Common myeloid progenitor, CD34-positive (primary cell): ENCODE measurements around the gene L3MBTL1.
"Not testable (repeated sequence)": the region's sequence is repeated elsewhere in the genome, so short reads cannot be mapped to it uniquely, and the experiment has no call there.

ENCODE experiments used
- CTCF ChIA-PET: fragments of 350-600 bp; sonication (Branson Sonifier 250); formaldehyde crosslinking; loops from one replicate; lab custom pipeline; 2021; ENCODE audit warnings: antibody characterized with exemption; lab: Charles Lee
- POLR2A ChIA-PET: fragments of 350-600 bp; sonication (Branson Sonifier 250); formaldehyde crosslinking; loops from one replicate; lab custom pipeline; 2021; ENCODE audit warnings: antibody characterized with exemption; lab: Charles Lee
- DNase-seq, 3 donors: peaks; one replicate each; pipeline versions ENCODE4 v3.0.0 to v3.0.0-alpha.2; 2013
- H3K27ac ChIP-seq, 2 experiments: 1 replicate in 1 of 2; 2 replicates in 1 of 2; pipeline ENCODE4 v1.7.0; 2013; ENCODE audit warnings: inconsistent platforms in 2 of 2, low read length in 2 of 2, mild to moderate bottlenecking in 2 of 2, low read depth in 1 of 2, moderate library complexity in 1 of 2; ENCODE audit not compliant: severe bottlenecking in 2 of 2, insufficient read depth in 1 of 2, poor library complexity in 1 of 2
- H3K27me3 ChIP-seq, 5 experiments: replicated peaks in 2 of 5; 1 replicate in 3 of 5; 2 replicates in 2 of 5; pipeline versions ENCODE4 v1.6.1 to v1.7.0; 2013; ENCODE audit warnings: low read length in 4 of 5, mild to moderate bottlenecking in 2 of 5, moderate library complexity in 2 of 5, inconsistent platforms in 1 of 5; ENCODE audit not compliant: insufficient read depth in 5 of 5, control insufficient read depth in 4 of 5
- H3K36me3 ChIP-seq, 4 experiments: 1 replicate in 2 of 4; 2 replicates in 2 of 4; pipeline versions ENCODE4 v1.6.1 to v1.7.0; 2013; ENCODE audit warnings: low read length in 3 of 4, control low read depth in 1 of 4, mild to moderate bottlenecking in 1 of 4; ENCODE audit not compliant: control insufficient read depth in 4 of 4, insufficient read depth in 4 of 4
- H3K4me1 ChIP-seq, 4 experiments: 1 replicate in 3 of 4; 2 replicates in 1 of 4; pipeline versions ENCODE4 v1.6.1 to v1.7.1; 2013; ENCODE audit warnings: low read length in 3 of 4, mild to moderate bottlenecking in 3 of 4, control low read depth in 1 of 4, inconsistent platforms in 1 of 4, moderate library complexity in 1 of 4; ENCODE audit not compliant: control insufficient read depth in 4 of 4, insufficient read depth in 4 of 4; ENCODE audit errors: control extremely low read depth in 1 of 4
- H3K4me3 ChIP-seq, 7 experiments: 1 replicate in 4 of 7; 2 replicates in 3 of 7; pipeline versions ENCODE4 v1.5.1 to v1.7.0; 2013; ENCODE audit warnings: mild to moderate bottlenecking in 7 of 7, low read length in 6 of 7, moderate library complexity in 6 of 7, inconsistent platforms in 2 of 7, low read depth in 2 of 7, control low read depth in 1 of 7; ENCODE audit not compliant: insufficient read depth in 4 of 7, control insufficient read depth in 1 of 7; ENCODE audit errors: extremely low read depth in 1 of 7
- H3K9me3 ChIP-seq, 5 experiments: 1 replicate in 4 of 5; 2 replicates in 1 of 5; pipeline versions ENCODE4 v1.6.1 to v1.7.1; 2013; ENCODE audit warnings: low read length in 4 of 5, mild to moderate bottlenecking in 2 of 5, inconsistent platforms in 1 of 5, low read depth in 1 of 5, moderate library complexity in 1 of 5; ENCODE audit not compliant: control insufficient read depth in 4 of 5, insufficient read depth in 2 of 5; ENCODE audit errors: control extremely low read depth in 1 of 5
- WGBS: methylation state at CpG from one replicate; pipeline ENCODE4 v1.1.5; 2013; ENCODE audit not compliant: insufficient coverage; 5-methylcytosine and 5-hydroxymethylcytosine counted together

Gene L3MBTL1

GRCh38 chr20:43583133-43583864 is 75.8 kb downstream of the L3MBTL1 start:
- Histone ChIP-seq H3K4me3 (no peak overlapping the region), H3K27ac (no peak overlapping the region), H3K36me3 (no peaks in the 10 kb centered on the region), H3K4me1 (peaks cover 0 to 8% (median 0%) of the 10 kb centered on the region in 4 experiments), H3K27me3 (no peaks in the 10 kb centered on the region), H3K9me3 (no peaks in the 10 kb centered on the region)
- DNase-seq, result no peak
- ChIA-PET CTCF (no interaction called here), POLR2A (no interaction called here)
- 94% methylated on average over 6 of the region's 7 CpGs for WGBS

DNA sequence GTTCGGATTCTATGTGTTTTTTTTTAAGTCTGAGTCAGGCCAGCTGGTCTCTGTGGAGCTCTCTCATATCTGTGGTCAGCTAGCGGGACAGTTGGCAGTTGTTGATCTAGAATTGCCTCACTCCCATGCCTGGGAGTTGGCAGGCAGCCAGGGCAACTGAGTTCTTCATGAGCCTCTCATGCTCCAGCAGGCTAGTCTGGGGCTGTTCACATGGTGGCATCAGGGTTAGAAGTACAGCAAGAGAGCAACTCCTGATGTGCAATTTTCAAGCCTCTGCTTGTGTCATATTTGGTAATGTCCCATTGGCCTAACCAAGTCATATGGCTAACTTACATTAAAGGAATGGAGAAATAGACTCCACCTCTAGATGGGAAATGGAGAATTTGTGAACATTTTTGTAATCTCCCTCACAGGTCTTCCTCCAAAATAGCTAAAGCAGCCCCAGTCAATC is 76.5 kb downstream of the L3MBTL1 start:
- peak in 2 of 3 donors; percentile 59 to 71 for DNase-seq
- CTCF ChIA-PET, result no interaction called here
- POLR2A ChIA-PET, result no interaction called here
- no peaks in the 10 kb centered on the region for H3K27me3 ChIP-seq
- H3K9me3 ChIP-seq, result no peaks in the 10 kb centered on the region
- peaks cover 0 to 8% (median 0%) of the 10 kb centered on the region in 4 experiments for H3K4me1 ChIP-seq
- no peaks in the 10 kb centered on the region for H3K36me3 ChIP-seq
- WGBS, result 80% methylated on average over 2 of the region's 2 CpGs
- H3K4me3 ChIP-seq, result no peak overlapping the region
- no peak overlapping the region for H3K27ac ChIP-seq

- H3K27ac ChIP-seq, result no peak overlapping the region
- H3K4me1 ChIP-seq, result peaks cover 0 to 9% (median 0%) of the 10 kb centered on the region in 4 experiments
- no peaks in the 10 kb centered on the region for H3K36me3 ChIP-seq
- no peak overlapping the region for H3K4me3 ChIP-seq
- DNase-seq, result no peak
- no peaks in the 10 kb centered on the region for H3K27me3 ChIP-seq
- CTCF ChIA-PET, result interaction anchor here (1.0 to 1.9 kb wide), 3 partner anchors 10 to 47 kb away, joined by 3 to 5 read pairs (median 3); no protein-coding TSS in a partner anchor
- WGBS, result 93% methylated on average over 5 of the region's 7 CpGs
- H3K9me3 ChIP-seq, result no peaks in the 10 kb centered on the region
- POLR2A ChIA-PET, result no interaction called here
Observed at GRCh38 chr20:43584448-43585136, 77.1 kb downstream of the L3MBTL1 start.

DNA sequence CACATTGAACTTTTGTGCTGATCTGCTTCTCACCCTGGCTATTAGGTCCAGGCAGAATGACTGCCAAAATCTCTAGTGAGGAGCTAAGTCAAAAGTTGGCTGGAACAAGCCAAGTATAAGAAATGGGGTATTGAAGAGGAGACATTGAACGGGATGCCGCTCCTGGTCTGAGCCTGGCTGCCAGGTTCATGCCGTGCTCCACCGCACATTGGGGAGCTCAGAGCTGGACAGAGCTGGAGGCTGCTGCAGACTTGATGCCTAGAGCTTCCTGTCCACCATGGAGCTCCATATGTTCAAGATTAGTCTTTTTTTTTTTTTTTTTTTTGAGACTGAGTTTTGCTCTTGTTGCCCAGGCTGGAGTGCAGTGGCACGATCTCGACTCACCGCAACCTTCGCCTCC is 79.1 kb downstream of the L3MBTL1 start:
- Histone ChIP-seq H3K4me3 (no peak overlapping the region), H3K27me3 (no peaks in the 10 kb centered on the region), H3K4me1 (peaks cover 2 to 17% (median 9%) of the 10 kb centered on the region in 4 experiments), H3K9me3 (no peaks in the 10 kb centered on the region), H3K36me3 (no peaks in the 10 kb centered on the region), H3K27ac (no peak overlapping the region)
- 87% methylated on average over 4 of the region's 8 CpGs for WGBS
- CTCF ChIA-PET, result interaction anchor here (1.3 kb wide), 1 partner anchor 18 kb away, joined by 3 read pairs; no protein-coding TSS in a partner anchor
- DNase-seq, result no peak
- POLR2A ChIA-PET, result interaction anchor here (0.6 kb wide), 1 partner anchor 10 kb away, joined by 4 read pairs; no protein-coding TSS in a partner anchor

- H3K27me3 ChIP-seq, CTCF ChIA-PET, H3K27ac ChIP-seq, H3K9me3 ChIP-seq, POLR2A ChIA-PET, DNase-seq, H3K36me3 ChIP-seq, H3K4me3 ChIP-seq: not testable (repeated sequence)
- peaks cover 2 to 18% (median 11%) of the 10 kb centered on the region in 4 experiments for H3K4me1 ChIP-seq
- WGBS, result 98% methylated on average over 9 of the region's 10 CpGs
Observed at GRCh38 chr20:43588526-43588925, 81.0 kb downstream of the L3MBTL1 start.

- Histone ChIP-seq H3K36me3 (peaks cover 0 to 6% (median 2%) of the 10 kb centered on the region in 4 experiments), H3K27ac (peak overlapping the region; percentile 95 to 97), H3K4me1 (peaks cover 2 to 14% (median 11%) of the 10 kb centered on the region in 4 experiments), H3K9me3 (no peaks in the 10 kb centered on the region), H3K27me3 (no peaks in the 10 kb centered on the region), H3K4me3 (peak overlapping the region; percentile 78 to 94 (median 85))
- WGBS, result 30% methylated on average over 6 of the region's 9 CpGs
- ChIA-PET POLR2A (interaction anchor here (0.9 kb wide), 1 partner anchor 15 kb away, joined by 3 read pairs; no protein-coding TSS in a partner anchor), CTCF (no interaction called here)
- DNase-seq, result no peak
Observed at GRCh38 chr20:43590036-43590391, 82.5 kb downstream of the L3MBTL1 start.
